Astrocyte (in vitro differentiated cells and primary cell): ENCODE measurements around the gene GART. TPM values are rescaled to one million over a fixed set of nuclear protein-coding genes. Genes with fewer than 3 reads are reported as not detected.

Source experiments
- DNase-seq: peaks from one replicate; pipeline ENCODE4 v3.0.0-alpha.2; 2010; ENCODE audit warnings: low read depth
- FAIRE-seq: peaks from 2 replicates; lab custom pipeline; 2011; peaks lifted over from hg19 to GRCh38; lab: Jason Lieb, UNC
- H2AFZ ChIP-seq: 2 replicates; pipeline ENCODE4 v1.6.0; 2012; ENCODE audit warnings: low read depth, low read length, inconsistent platforms
- H3K27ac ChIP-seq: 2 replicates; pipeline ENCODE4 v1.5.1; 2011; ENCODE audit warnings: low read depth, low read length, inconsistent platforms
- H3K27me3 ChIP-seq: 2 replicates; pipeline ENCODE4 v1.6.0; 2011; ENCODE audit warnings: low read length, inconsistent platforms; ENCODE audit not compliant: insufficient read depth
- H3K36me3 ChIP-seq: 2 replicates; pipeline ENCODE4 v1.5.1; 2011; ENCODE audit warnings: low read length, inconsistent platforms; ENCODE audit not compliant: insufficient read depth
- H3K4me1 ChIP-seq: 2 replicates; pipeline ENCODE4 v1.5.1; 2011; ENCODE audit warnings: low read length, inconsistent platforms; ENCODE audit not compliant: insufficient read depth
- H3K4me2 ChIP-seq: 2 replicates; pipeline ENCODE4 v1.6.0; 2012; ENCODE audit warnings: low read length, inconsistent platforms
- H3K4me3 ChIP-seq: 2 replicates; pipeline ENCODE4 v1.5.1; 2011; ENCODE audit warnings: low read depth, mild to moderate bottlenecking, low read length, inconsistent platforms; ENCODE audit not compliant: insufficient read depth
- H3K79me2 ChIP-seq: 2 replicates; pipeline ENCODE4 v1.6.0; 2012; ENCODE audit warnings: mild to moderate bottlenecking, low read length, inconsistent platforms; ENCODE audit not compliant: insufficient read depth
- H3K9ac ChIP-seq: 2 replicates; pipeline ENCODE4 v1.6.0; 2012; ENCODE audit warnings: mild to moderate bottlenecking, low read length, inconsistent platforms
- H3K9me3 ChIP-seq: 2 replicates; pipeline ENCODE4 v1.5.1; 2012; ENCODE audit warnings: low read depth, mild to moderate bottlenecking, low read length, inconsistent platforms; ENCODE audit not compliant: insufficient read depth
- H4K20me1 ChIP-seq: 2 replicates; pipeline ENCODE4 v1.6.0; 2012; ENCODE audit warnings: low read length, inconsistent platforms; ENCODE audit not compliant: insufficient read depth
- H3K27ac Mint-ChIP-seq: one replicate; pipeline ENCODE4 v1.8.0; 2021; ENCODE audit warnings: mild to moderate bottlenecking, mixed read lengths; ENCODE audit not compliant: unreplicated experiment
- H3K27me3 Mint-ChIP-seq: one replicate; pipeline ENCODE4 v1.8.0; 2021; ENCODE audit warnings: low read depth, mixed read lengths; ENCODE audit not compliant: unreplicated experiment
- H3K36me3 Mint-ChIP-seq: one replicate; pipeline ENCODE4 v1.8.0; 2021; ENCODE audit warnings: low read depth, mixed read lengths; ENCODE audit not compliant: unreplicated experiment
- H3K4me1 Mint-ChIP-seq: one replicate; pipeline ENCODE4 v1.8.0; 2021; ENCODE audit warnings: low read depth, mixed read lengths; ENCODE audit not compliant: unreplicated experiment
- H3K4me3 Mint-ChIP-seq: one replicate; pipeline ENCODE4 v1.8.0; 2021; ENCODE audit warnings: mild to moderate bottlenecking, moderate library complexity, mixed read lengths; ENCODE audit not compliant: unreplicated experiment
- H3K9me3 Mint-ChIP-seq: one replicate; pipeline ENCODE4 v1.8.0; 2021; ENCODE audit warnings: mild to moderate bottlenecking, mixed read lengths; ENCODE audit not compliant: unreplicated experiment
- EZH2 ChIP-seq: IDR thresholded peaks from 2 replicates; pipeline ENCODE4 v1.6.1; 2012; ENCODE audit warnings: mild to moderate bottlenecking, low read length, inconsistent platforms; ENCODE audit not compliant: insufficient read depth
- total RNA-seq: library from RNA; stranded (reverse); gene quantifications from 2 replicates; pipeline ENCODE4 v1.2.1, GENCODE V29; 2021
- TF ChIP-seq, protein P1 (sequence below): IDR thresholded peaks from 2 replicates; pipeline ENCODE4 v1.5.1; 2011; ENCODE audit warnings: low read depth, mild to moderate bottlenecking, inconsistent platforms, low read length, moderate library complexity; ENCODE audit not compliant: insufficient read depth

Gene GART
- total RNA-seq, 1 donor from 2014 or later = 99.5 TPM

GRCh38 chr21:33552093-33552998 is 10.4 kb upstream of the GART start:
- TF ChIP-seq, protein P1, sequence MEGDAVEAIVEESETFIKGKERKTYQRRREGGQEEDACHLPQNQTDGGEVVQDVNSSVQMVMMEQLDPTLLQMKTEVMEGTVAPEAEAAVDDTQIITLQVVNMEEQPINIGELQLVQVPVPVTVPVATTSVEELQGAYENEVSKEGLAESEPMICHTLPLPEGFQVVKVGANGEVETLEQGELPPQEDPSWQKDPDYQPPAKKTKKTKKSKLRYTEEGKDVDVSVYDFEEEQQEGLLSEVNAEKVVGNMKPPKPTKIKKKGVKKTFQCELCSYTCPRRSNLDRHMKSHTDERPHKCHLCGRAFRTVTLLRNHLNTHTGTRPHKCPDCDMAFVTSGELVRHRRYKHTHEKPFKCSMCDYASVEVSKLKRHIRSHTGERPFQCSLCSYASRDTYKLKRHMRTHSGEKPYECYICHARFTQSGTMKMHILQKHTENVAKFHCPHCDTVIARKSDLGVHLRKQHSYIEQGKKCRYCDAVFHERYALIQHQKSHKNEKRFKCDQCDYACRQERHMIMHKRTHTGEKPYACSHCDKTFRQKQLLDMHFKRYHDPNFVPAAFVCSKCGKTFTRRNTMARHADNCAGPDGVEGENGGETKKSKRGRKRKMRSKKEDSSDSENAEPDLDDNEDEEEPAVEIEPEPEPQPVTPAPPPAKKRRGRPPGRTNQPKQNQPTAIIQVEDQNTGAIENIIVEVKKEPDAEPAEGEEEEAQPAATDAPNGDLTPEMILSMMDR = no peak
- TF ChIP-seq EZH2 = no peak
- Histone ChIP-seq H3K79me2 (peaks cover 98% of the 10 kb centered on the region), H3K4me3 (no peak overlapping the region), H3K36me3 (peaks cover 76% of the 10 kb centered on the region), H2AFZ (no peak overlapping the region), H3K9me3 (no peaks in the 10 kb centered on the region), H3K4me1 (no peaks in the 10 kb centered on the region), H3K4me2 (no peak overlapping the region), H3K27ac (no peak overlapping the region), H4K20me1 (peaks cover 99% of the 10 kb centered on the region), H3K27me3 (no peaks in the 10 kb centered on the region), H3K9ac (no peak overlapping the region)
- DNase-seq (no peak), FAIRE-seq (no peak)
- H3K4me3 Mint-ChIP-seq = no peak overlapping the region
- no peaks in the 10 kb centered on the region for H3K27me3 Mint-ChIP-seq
- no peak overlapping the region for H3K27ac Mint-ChIP-seq
- peaks cover 32% of the 10 kb centered on the region for H3K36me3 Mint-ChIP-seq
- peaks cover 3% of the 10 kb centered on the region for H3K4me1 Mint-ChIP-seq
- H3K9me3 Mint-ChIP-seq = no peaks in the 10 kb centered on the region

- H2AFZ ChIP-seq = no peak overlapping the region
- H3K4me3 ChIP-seq = no peak overlapping the region
- no peaks in the 10 kb centered on the region for H3K4me1 ChIP-seq
- peaks cover 99% of the 10 kb centered on the region for H4K20me1 ChIP-seq
- TF ChIP-seq, protein P1 = no peak
- no peak for TF ChIP-seq EZH2
- Mint-ChIP-seq H3K27ac (no peak overlapping the region), H3K9me3 (no peaks in the 10 kb centered on the region), H3K36me3 (peaks cover 32% of the 10 kb centered on the region), H3K4me3 (no peak overlapping the region), H3K4me1 (peaks cover 3% of the 10 kb centered on the region), H3K27me3 (no peaks in the 10 kb centered on the region)
- no peak overlapping the region for H3K27ac ChIP-seq
- H3K27me3 ChIP-seq = no peaks in the 10 kb centered on the region
- no peak for FAIRE-seq
- H3K79me2 ChIP-seq = peaks cover 98% of the 10 kb centered on the region
- H3K36me3 ChIP-seq = peaks cover 73% of the 10 kb centered on the region
- H3K9me3 ChIP-seq = no peaks in the 10 kb centered on the region
- no peak for DNase-seq
- H3K4me2 ChIP-seq = no peak overlapping the region
- H3K9ac ChIP-seq = no peak overlapping the region
These were observed 9.7 kb upstream of the GART start for GRCh38 chr21:33551664-33552063.
